ENCODE measurements around the gene ZBTB8B.
"Not testable (repeated sequence)": the region's sequence is repeated elsewhere in the genome, so short reads cannot be mapped to it uniquely, and the experiment has no call there.

The ZBTB8B gene

DNA sequence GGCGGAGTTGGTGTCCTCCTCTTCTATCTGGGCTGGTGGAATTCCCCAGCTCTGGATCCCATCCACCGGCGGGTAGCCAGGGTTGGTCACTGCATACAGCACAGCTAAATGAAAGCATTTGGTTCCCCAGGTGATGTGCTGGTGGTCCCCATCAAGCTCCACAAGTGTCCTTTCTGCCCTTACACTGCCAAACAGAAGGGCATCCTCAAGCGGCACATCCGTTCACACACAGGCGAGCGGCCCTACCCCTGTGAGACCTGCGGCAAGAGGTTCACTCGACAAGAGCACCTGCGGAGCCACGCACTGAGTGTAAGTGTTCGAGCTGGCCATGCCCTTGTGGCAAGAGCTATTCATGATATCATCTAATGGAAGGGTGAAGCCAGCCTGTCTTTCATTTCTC lies 15.9 kb downstream of the ZBTB8B start:
- H3K79me2 ChIP-seq: no peaks in the 10 kb centered on the region
- H3K9me3 ChIP-seq (ENCODE audit: control insufficient read depth, low read length): no peaks in the 10 kb centered on the region
- H3K4me2 ChIP-seq (ENCODE audit: low read length): no peak overlapping the region
- TF ChIP-seq, protein P1, sequence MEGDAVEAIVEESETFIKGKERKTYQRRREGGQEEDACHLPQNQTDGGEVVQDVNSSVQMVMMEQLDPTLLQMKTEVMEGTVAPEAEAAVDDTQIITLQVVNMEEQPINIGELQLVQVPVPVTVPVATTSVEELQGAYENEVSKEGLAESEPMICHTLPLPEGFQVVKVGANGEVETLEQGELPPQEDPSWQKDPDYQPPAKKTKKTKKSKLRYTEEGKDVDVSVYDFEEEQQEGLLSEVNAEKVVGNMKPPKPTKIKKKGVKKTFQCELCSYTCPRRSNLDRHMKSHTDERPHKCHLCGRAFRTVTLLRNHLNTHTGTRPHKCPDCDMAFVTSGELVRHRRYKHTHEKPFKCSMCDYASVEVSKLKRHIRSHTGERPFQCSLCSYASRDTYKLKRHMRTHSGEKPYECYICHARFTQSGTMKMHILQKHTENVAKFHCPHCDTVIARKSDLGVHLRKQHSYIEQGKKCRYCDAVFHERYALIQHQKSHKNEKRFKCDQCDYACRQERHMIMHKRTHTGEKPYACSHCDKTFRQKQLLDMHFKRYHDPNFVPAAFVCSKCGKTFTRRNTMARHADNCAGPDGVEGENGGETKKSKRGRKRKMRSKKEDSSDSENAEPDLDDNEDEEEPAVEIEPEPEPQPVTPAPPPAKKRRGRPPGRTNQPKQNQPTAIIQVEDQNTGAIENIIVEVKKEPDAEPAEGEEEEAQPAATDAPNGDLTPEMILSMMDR (IDR thresholded peaks at IDR 0.05): no peak
- H3K4me3 ChIP-seq (ENCODE audit: low read depth, low read length): no peak overlapping the region
- no peaks in the 10 kb centered on the region for H3K4me1 ChIP-seq
- H2AFZ ChIP-seq: no peak overlapping the region
- H3K27me3 ChIP-seq (ENCODE audit: control insufficient read depth, insufficient read depth, low read length): no peaks in the 10 kb centered on the region
- no peaks in the 10 kb centered on the region for H3K36me3 ChIP-seq (ENCODE audit: control insufficient read depth, insufficient read depth, low read length)
- no peak overlapping the region for H3K9ac ChIP-seq
- H3K27ac ChIP-seq: no peak overlapping the region

GRCh38 chr1:32481788-32482187 lies 16.9 kb downstream of the ZBTB8B start:
- H3K4me2 ChIP-seq (ENCODE audit: low read length); H3K27ac ChIP-seq; H3K4me3 ChIP-seq (ENCODE audit: low read depth, low read length); H2AFZ ChIP-seq; H3K9ac ChIP-seq; H3K9me3 ChIP-seq (ENCODE audit: control insufficient read depth, low read length); H3K4me1 ChIP-seq; H3K27me3 ChIP-seq (ENCODE audit: control insufficient read depth, insufficient read depth, low read length); H3K79me2 ChIP-seq; H3K36me3 ChIP-seq (ENCODE audit: control insufficient read depth, insufficient read depth, low read length): not testable (repeated sequence)

DNA sequence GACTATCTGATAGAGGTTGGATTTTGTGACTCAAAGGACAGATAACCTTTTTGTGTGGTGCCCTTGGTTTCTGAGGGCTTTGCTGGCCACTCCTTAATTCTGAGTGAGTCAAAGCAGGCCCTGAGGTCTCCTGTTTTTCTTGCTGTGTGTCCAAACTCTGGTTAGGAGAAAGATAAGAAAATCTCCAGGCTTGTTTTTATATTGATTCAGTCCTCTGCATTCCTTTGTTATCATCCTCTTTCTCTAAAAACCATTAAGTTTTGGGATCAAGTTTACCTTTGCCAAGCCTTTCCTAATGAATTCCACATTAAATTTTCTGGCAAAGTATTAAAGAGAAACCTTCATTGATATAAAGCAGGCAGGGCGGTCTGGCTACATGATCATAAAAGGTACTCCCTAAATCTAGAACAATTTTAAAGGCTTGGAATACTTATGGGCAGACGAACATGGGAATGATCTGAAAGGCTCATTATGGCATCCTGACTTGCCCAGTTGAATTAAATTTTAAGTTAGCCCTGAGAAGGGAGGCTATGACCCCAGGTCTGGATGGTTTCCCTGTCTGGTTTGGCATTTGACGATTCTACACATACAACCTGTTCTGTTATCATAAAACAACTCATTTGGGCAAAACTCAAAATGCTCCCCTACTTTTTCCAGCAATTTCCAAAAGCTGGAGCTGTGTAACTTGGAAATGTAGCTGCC lies 20.8 kb downstream of the ZBTB8B start:
- TF ChIP-seq, protein P1 (IDR thresholded peaks at IDR 0.05): no peak
- no peaks in the 10 kb centered on the region for H3K36me3 ChIP-seq (ENCODE audit: control insufficient read depth, insufficient read depth, low read length)

GRCh38 chr1:32486463-32487113 lies 21.7 kb downstream of the ZBTB8B start:
- no peak overlapping the region for H3K4me3 ChIP-seq (ENCODE audit: low read depth, low read length)
- no peak overlapping the region for H2AFZ ChIP-seq
- H3K4me2 ChIP-seq (ENCODE audit: low read length): no peak overlapping the region
- no peak overlapping the region for H3K27ac ChIP-seq
- no peaks in the 10 kb centered on the region for H3K27me3 ChIP-seq (ENCODE audit: control insufficient read depth, insufficient read depth, low read length)
- no peaks in the 10 kb centered on the region for H3K9me3 ChIP-seq (ENCODE audit: control insufficient read depth, low read length)
- no peaks in the 10 kb centered on the region for H3K4me1 ChIP-seq
- TF ChIP-seq, protein P1 (IDR thresholded peaks at IDR 0.05): no peak
- no peaks in the 10 kb centered on the region for H3K36me3 ChIP-seq (ENCODE audit: control insufficient read depth, insufficient read depth, low read length)
- no peaks in the 10 kb centered on the region for H3K79me2 ChIP-seq
- no peak overlapping the region for H3K9ac ChIP-seq

More for the DNA sequence above, 20.8 kb downstream of the ZBTB8B start:
- H2AFZ ChIP-seq: no peak overlapping the region
- no peaks in the 10 kb centered on the region for H3K9me3 ChIP-seq (ENCODE audit: control insufficient read depth, low read length)
- H3K27me3 ChIP-seq (ENCODE audit: control insufficient read depth, insufficient read depth, low read length): no peaks in the 10 kb centered on the region
- H3K4me2 ChIP-seq (ENCODE audit: low read length): no peak overlapping the region
- H3K79me2 ChIP-seq: no peaks in the 10 kb centered on the region
- no peaks in the 10 kb centered on the region for H3K4me1 ChIP-seq
- H3K9ac ChIP-seq: no peak overlapping the region
- no peak overlapping the region for H3K27ac ChIP-seq
- no peak overlapping the region for H3K4me3 ChIP-seq (ENCODE audit: low read depth, low read length)

DNA sequence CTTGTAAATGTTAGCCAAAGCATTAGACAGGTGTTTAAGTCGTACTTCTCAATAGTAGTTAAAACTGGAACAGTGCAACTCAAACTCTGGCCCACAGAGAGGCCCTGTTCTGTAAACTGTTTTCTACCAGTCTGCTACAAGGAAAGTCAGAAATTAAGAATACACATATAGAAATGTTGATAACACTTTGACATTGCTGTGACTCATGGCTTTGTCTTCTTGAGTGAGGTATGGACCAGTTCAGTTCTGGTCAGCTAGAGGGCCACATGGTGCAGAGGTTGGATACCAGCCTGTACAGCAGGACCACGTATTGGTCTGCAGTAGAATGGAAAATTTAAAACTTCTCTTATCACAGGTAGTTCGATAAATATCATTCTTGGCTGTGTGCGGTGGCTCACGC lies 22.3 kb downstream of the ZBTB8B start:
- Histone ChIP-seq H2AFZ (no peak overlapping the region), H3K9ac (no peak overlapping the region), H3K4me3 (ENCODE audit: low read depth, low read length) (no peak overlapping the region), H3K27ac (no peak overlapping the region), H3K79me2 (no peaks in the 10 kb centered on the region), H3K4me1 (no peaks in the 10 kb centered on the region), H3K9me3 (ENCODE audit: control insufficient read depth, low read length) (no peaks in the 10 kb centered on the region), H3K4me2 (ENCODE audit: low read length) (no peak overlapping the region), H3K36me3 (ENCODE audit: control insufficient read depth, insufficient read depth, low read length) (no peaks in the 10 kb centered on the region), H3K27me3 (ENCODE audit: control insufficient read depth, insufficient read depth, low read length) (no peaks in the 10 kb centered on the region)
- TF ChIP-seq, protein P1 (IDR thresholded peaks at IDR 0.05): no peak

All from parathyroid adenoma (tissue), 2 donors.